Activated B cell treated with CpG ODN at 0.5 μM for 24 hours (primary cell): Measurements from ENCODE around the gene RAB40AL. TPM values are rescaled to one million over a fixed set of nuclear protein-coding genes. Genes with fewer than 3 reads are reported as not detected.

ENCODE experiments used
- ATAC-seq: fragments of 200-7000 bp; cut with Tn5 transposase; one replicate; pipeline ENCODE4 v1.10.0; 2021; ENCODE audit warnings: low read depth, mild to moderate bottlenecking, moderate library complexity
- CTCF ChIA-PET: fragments of 350-600 bp; sonication (Branson Sonifier 250); formaldehyde crosslinking; loops from one replicate; lab custom pipeline; 2021; ENCODE audit warnings: antibody characterized with exemption; lab: Charles Lee
- POLR2A ChIA-PET: fragments of 350-600 bp; sonication (Branson Sonifier 250); formaldehyde crosslinking; loops from one replicate; lab custom pipeline; 2021; ENCODE audit warnings: antibody characterized with exemption; lab: Charles Lee
- DNase-seq: peaks from one replicate; pipeline ENCODE4 v3.0.0; 2022
- H3K27ac Mint-ChIP-seq: one replicate; pipeline ENCODE4 v1.8.0; 2020; ENCODE audit warnings: mixed read lengths
- H3K27me3 Mint-ChIP-seq: one replicate; pipeline ENCODE4 v1.8.0; 2021; ENCODE audit warnings: mixed read lengths
- H3K36me3 Mint-ChIP-seq: one replicate; pipeline ENCODE4 v1.8.0; 2021; ENCODE audit warnings: low read depth, mixed read lengths
- H3K4me1 Mint-ChIP-seq: one replicate; pipeline ENCODE4 v1.8.0; 2021; ENCODE audit warnings: mixed read lengths
- H3K4me3 Mint-ChIP-seq: one replicate; pipeline ENCODE4 v1.8.0; 2020; ENCODE audit warnings: mild to moderate bottlenecking, mixed read lengths
- H3K9me3 Mint-ChIP-seq: one replicate; pipeline ENCODE4 v1.8.0; 2020; ENCODE audit warnings: mixed read lengths
- CTCF ChIP-seq: fragments of 200-600 bp; IDR thresholded peaks from one replicate; pipeline ENCODE4 v1.8.0; 2022; ENCODE audit warnings: antibody characterized with exemption, mild to moderate bottlenecking
- intact Hi-C: fragments of 100-400 bp; cut with micrococcal nuclease; formaldehyde crosslinking; loops from one replicate; pipeline ENCODE4 v1.15.1; 2024
- total RNA-seq: library from RNA; stranded (reverse); gene quantifications from 2 replicates; pipeline ENCODE4 v1.2.3, GENCODE V29; 2022

Gene RAB40AL
- total RNA-seq, 1 donor from 2014 or later, result 0.73 TPM

GRCh38 chrX:102979536-102979935 lies 42.5 kb downstream of the RAB40AL start:
- no peak overlapping the region for H3K27ac Mint-ChIP-seq
- ChIA-PET POLR2A (no interaction called here), CTCF (no interaction called here)
- H3K4me1 Mint-ChIP-seq, result no peaks in the 10 kb centered on the region
- no peaks in the 10 kb centered on the region for H3K36me3 Mint-ChIP-seq
- intact Hi-C loops, result no loop called here
- DNase-seq, result no peak
- no peaks in the 10 kb centered on the region for H3K27me3 Mint-ChIP-seq
- H3K4me3 Mint-ChIP-seq, result no peak overlapping the region
- no peak for TF ChIP-seq CTCF
- H3K9me3 Mint-ChIP-seq, result no peaks in the 10 kb centered on the region
- no peak for ATAC-seq

GRCh38 chrX:102983205-102983604 lies 46.1 kb downstream of the RAB40AL start:
- H3K4me3 Mint-ChIP-seq, result no peak overlapping the region
- H3K36me3 Mint-ChIP-seq, result no peaks in the 10 kb centered on the region
- no peaks in the 10 kb centered on the region for H3K9me3 Mint-ChIP-seq
- ChIA-PET CTCF (no interaction called here), POLR2A (no interaction called here)
- H3K4me1 Mint-ChIP-seq, result no peaks in the 10 kb centered on the region
- TF ChIP-seq CTCF, result no peak
- intact Hi-C loops, result no loop called here
- H3K27me3 Mint-ChIP-seq, result no peaks in the 10 kb centered on the region
- H3K27ac Mint-ChIP-seq, result no peak overlapping the region
- ATAC-seq (no peak), DNase-seq (no peak)

GRCh38 chrX:102985192-102985591 lies 48.1 kb downstream of the RAB40AL start:
- Mint-ChIP-seq H3K27me3 (no peaks in the 10 kb centered on the region), H3K4me1 (no peaks in the 10 kb centered on the region), H3K36me3 (no peaks in the 10 kb centered on the region), H3K27ac (no peak overlapping the region), H3K9me3 (no peaks in the 10 kb centered on the region), H3K4me3 (no peak overlapping the region)
- no peak for TF ChIP-seq CTCF
- ATAC-seq, result no peak
- no peak for DNase-seq
- CTCF ChIA-PET, result no interaction called here
- intact Hi-C loops, result no loop called here
- POLR2A ChIA-PET, result no interaction called here

Other genes with a start within 250 kb of the RAB40AL start
- 0.16 and 0.34 TPM in 2 replicates for gene GPRASP2, start 224.8 kb upstream of the RAB40AL start, total RNA-seq
- 1.3 TPM in 2 replicates for gene GPRASP3, start 216.5 kb upstream of the RAB40AL start, total RNA-seq
- gene BEX1, start 126.9 kb downstream of the RAB40AL start, total RNA-seq, result 0.84 TPM in 1 of 2 replicates, not detected in the other
- not detected in 2 replicates for gene NXF3, start 155.9 kb downstream of the RAB40AL start, total RNA-seq